ENCODE measurements around the gene CIDEA. TPM values are rescaled to one million over a fixed set of nuclear protein-coding genes. Genes with fewer than 3 reads are reported as not detected.

Gene CIDEA, protein sequence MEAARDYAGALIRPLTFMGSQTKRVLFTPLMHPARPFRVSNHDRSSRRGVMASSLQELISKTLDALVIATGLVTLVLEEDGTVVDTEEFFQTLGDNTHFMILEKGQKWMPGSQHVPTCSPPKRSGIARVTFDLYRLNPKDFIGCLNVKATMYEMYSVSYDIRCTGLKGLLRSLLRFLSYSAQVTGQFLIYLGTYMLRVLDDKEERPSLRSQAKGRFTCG
- total RNA-seq (2022; extraction: Qiagen RNA extraction; ENCODE audit: low read depth) = not detected in 5 replicates

DNA sequence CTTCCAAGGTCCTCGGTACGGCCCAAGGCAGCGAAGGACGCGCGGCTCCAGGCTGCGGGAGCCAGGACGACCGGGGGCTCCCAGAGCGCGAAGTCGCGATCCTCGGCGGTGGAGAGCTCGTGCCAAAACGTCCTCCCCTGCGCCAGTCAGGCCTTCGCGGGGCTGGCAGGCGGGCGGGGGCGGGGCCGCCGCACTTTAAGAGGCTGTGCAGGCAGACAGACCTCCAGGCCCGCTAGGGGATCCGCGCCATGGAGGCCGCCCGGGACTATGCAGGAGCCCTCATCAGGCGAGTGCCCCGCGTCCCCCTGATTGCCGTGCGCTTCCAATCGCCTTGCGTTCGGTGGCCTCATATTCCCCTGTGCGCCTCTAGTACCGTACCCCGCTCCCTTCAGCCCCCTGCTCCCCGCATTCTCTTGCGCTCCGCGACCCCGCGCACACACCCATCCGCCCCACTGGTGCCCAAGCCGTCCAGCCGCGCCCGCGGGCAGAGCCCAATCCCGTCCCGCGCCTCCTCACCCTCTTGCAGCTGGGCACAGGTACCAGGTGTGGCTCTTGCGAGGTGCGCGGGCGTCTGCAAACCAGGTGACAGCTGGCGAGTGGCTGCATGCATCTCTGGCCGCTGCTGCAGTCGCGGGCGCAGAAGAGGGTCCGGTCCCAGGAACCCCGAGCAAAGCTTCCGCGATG is at the start of gene CIDEA:
TSS of gene CIDEA (plus strand) at position 226 of the 684 bp plus-strand sequence. CDS start at position 249, 23 bp downstream.

DNA sequence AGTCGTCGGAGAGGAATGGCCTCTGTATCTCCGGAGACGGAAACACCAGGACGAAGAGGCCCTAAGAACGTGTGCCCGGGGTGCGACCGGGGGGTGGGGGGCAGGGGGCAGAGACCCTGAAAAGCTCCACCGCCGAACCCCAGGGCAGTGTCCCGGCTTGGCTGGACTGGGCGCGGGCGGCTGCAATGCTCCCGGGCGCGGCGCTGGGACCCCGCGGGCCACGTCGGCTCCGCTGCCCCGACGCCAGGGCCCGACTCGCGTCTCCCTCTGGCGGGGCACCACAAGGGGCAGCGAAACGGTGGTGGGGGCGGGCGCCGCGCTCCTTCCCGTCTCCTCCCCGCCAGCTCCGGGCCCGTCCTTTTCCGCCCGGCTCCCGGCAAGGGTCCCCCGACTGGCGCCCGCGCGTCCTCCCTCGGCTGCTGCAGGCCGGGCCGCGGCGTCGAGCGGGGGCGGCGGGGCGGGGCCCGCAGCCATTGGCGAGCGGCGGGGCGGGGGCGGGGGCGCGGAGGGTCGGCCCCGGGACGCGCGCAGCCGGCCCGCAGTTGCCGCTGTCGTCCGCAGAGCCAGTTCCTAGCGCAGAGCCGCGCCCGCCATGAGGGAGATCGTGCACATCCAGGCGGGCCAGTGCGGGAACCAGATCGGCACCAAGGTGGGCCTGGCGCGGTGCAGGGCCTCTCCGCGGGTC is 53.7 kb downstream of the CIDEA start, which contains the start of gene TUBB6:
TSS of gene TUBB6 (plus strand) at position 541 of the 685 bp plus-strand sequence. CDS start at position 593, 52 bp downstream.

Other genes starting within 250 kb of the CIDEA start
- gene ANKRD62, start 160.5 kb upstream of the CIDEA start, total RNA-seq (2022; extraction: Qiagen RNA extraction; ENCODE audit: low read depth) = not detected in 5 replicates
- gene TUBB6, start 53.9 kb downstream of the CIDEA start, total RNA-seq (2022; extraction: Qiagen RNA extraction; ENCODE audit: low read depth) = 180 to 204 TPM (median 189 TPM) in 5 replicates
- 37.8 to 54.2 TPM (median 38.1 TPM) in 5 replicates for gene AFG3L2, start 122.9 kb downstream of the CIDEA start, total RNA-seq (2022; extraction: Qiagen RNA extraction; ENCODE audit: low read depth)
- gene PRELID3A, start 153.6 kb downstream of the CIDEA start, total RNA-seq (2022; extraction: Qiagen RNA extraction; ENCODE audit: low read depth) = 5.2 to 10.8 TPM (median 7.8 TPM) in 5 replicates

Data from A549 treated with RU486 at 1 μM for 4 hours (cell line).